DND-41 (cell line): ENCODE data around the gene CEACAM1.
"Not testable (repeated sequence)": the region's sequence is repeated elsewhere in the genome, so short reads cannot be mapped to it uniquely, and the experiment has no call there.

Experiments
- EZH2 ChIP-seq: IDR thresholded peaks from 3 replicates; pipeline ENCODE4 v1.6.1; 2012; ENCODE audit warnings: borderline replicate concordance, low read depth, mild to moderate bottlenecking, moderate library complexity, low read length, inconsistent platforms; ENCODE audit not compliant: severe bottlenecking
- TF ChIP-seq, protein P1 (sequence below): IDR thresholded peaks from 2 replicates; pipeline ENCODE4 v1.5.1; 2012; ENCODE audit warnings: borderline replicate concordance, low read length, moderate library complexity, mild to moderate bottlenecking; ENCODE audit not compliant: poor library complexity, severe bottlenecking; ENCODE audit errors: extremely low read depth

DNA sequence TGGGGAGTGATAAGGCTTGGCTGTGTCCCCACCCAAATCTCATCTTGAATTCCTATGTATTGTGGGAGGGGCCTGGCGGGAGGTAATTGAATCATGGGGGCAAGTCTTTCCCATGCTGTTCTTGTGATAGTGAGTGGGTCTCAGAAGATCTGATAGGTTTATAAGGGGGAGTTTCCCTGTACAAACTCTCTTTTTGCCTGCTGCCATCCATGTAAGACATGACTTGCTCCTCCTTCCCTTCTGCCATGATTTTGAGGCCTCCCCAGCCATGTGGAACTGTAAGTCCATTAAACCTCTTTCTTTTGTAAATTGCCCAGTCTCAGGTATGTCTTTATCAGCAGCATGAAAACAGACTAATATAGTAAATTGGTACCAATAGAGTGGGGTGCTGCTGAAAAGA lies 20.8 kb upstream of the CEACAM1 start:
- TF ChIP-seq EZH2, result not testable (repeated sequence)
- TF ChIP-seq, protein P1, sequence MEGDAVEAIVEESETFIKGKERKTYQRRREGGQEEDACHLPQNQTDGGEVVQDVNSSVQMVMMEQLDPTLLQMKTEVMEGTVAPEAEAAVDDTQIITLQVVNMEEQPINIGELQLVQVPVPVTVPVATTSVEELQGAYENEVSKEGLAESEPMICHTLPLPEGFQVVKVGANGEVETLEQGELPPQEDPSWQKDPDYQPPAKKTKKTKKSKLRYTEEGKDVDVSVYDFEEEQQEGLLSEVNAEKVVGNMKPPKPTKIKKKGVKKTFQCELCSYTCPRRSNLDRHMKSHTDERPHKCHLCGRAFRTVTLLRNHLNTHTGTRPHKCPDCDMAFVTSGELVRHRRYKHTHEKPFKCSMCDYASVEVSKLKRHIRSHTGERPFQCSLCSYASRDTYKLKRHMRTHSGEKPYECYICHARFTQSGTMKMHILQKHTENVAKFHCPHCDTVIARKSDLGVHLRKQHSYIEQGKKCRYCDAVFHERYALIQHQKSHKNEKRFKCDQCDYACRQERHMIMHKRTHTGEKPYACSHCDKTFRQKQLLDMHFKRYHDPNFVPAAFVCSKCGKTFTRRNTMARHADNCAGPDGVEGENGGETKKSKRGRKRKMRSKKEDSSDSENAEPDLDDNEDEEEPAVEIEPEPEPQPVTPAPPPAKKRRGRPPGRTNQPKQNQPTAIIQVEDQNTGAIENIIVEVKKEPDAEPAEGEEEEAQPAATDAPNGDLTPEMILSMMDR, result not testable (repeated sequence)
